GM21529 (cell line): ENCODE results near the gene DHRS1.
"Not testable (repeated sequence)": the region's sequence is repeated elsewhere in the genome, so short reads cannot be mapped to it uniquely, and the experiment has no call there.

Source experiments
- ATAC-seq: cut with Tn5 transposase; IDR thresholded peaks from one replicate; pipeline ENCODE4 v1.9.1; 2021; ENCODE audit not compliant: unreplicated experiment

DHRS1 gene

DNA sequence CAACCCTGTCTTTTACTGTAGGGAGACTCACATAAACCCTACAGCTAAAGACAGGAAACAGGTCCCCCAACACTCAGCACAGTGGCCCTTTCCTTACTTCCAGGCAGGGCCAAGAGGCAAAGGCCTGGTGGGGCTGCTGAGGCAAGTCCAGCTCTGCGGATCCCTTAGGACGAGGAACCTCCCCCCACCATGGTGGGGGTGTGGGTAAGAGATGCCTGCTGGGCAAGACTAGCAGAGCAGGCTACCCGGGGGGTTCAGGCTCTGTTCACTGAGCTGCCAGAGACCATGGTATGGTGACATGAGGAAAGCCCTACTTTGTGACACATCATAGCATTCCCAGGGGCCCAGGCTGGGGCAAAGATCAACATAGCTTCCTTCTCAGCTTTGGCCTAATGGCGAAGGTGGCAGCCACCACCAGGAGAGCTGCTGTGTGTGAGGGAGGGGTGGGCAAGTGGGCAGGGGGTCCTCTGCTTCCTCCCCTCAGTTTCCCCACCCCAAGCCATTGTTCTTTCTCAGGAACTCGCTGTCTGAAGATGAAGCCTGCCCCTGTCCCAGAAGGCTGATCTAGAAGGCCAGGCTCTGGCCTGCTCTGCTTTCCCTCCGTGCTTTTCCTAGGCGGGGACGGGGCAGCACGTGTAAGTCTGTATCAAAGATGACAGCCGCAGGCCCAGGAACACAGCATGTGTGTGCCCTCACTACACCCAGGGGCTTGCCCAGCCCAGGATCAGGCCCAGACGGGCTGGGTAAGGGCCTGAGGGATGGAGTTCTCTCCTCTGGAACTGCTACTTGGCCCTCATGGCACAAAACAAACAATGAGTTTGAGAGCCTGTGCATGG lies 47.1 kb downstream of the DHRS1 start:
- ATAC-seq = no peak

DNA sequence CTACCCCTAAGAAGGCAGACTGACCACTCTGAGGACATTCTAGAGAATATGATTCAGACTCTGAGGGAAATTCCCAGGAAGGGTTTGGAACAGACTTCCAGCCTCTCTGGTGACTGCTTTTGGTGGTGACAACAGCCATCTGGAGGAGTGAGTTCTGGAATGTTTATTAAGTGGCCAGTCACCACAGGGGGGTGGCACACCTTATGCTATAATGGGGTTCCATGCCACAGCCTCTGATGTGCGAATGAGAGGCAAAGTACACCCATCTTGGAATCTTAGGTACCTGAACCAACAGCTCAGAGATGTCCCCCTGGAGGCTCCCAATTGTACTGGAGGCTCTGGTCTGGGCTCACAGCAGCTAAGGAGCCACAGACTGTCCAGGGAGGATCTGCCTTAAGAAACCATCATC lies 47.7 kb downstream of the DHRS1 start:
- ATAC-seq = no peak

GRCh38 chr14:24250354-24250753 lies 49.2 kb downstream of the DHRS1 start:
- no peak for ATAC-seq

DNA sequence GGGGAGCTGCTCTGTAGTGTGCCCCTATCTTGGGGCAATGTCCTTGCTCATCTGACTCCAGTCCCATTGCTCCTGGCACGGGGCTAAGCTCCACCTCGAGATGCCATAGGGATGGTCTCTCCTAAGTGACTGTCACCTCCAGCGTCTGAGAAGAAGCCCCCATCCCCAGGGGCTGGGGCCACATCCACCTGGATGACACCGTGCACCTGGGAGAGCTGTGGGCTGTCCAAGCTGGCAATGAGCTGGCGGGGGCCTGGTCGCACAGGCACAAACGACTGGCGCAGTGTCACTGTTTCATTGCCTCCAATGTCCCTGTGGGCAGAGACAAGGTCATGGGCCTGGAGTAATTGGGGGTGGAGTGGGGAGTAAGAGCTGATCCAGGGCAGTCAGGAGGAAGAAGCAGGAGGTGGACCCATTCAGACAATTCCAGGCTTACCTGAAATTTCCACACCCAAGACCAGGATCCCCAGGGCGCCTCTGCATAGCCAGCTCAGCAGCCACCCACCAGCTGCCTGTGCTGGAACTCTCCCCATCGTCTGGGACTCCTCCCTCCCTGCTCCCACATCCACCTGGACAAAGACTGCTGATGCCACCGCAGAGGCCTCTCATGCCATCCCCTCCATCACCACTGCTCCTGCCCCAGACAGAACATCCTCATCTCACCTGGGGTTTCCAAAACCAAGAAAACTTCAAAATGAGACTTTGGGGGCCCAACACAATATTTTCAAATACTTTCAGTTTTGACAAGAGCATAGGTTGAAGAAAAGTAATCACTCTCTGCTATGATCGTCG lies 50.2 kb downstream of the DHRS1 start:
- ATAC-seq = no peak

- ATAC-seq = no peak
Measured at GRCh38 chr14:24247422-24247821, 52.2 kb downstream of the DHRS1 start.

DNA sequence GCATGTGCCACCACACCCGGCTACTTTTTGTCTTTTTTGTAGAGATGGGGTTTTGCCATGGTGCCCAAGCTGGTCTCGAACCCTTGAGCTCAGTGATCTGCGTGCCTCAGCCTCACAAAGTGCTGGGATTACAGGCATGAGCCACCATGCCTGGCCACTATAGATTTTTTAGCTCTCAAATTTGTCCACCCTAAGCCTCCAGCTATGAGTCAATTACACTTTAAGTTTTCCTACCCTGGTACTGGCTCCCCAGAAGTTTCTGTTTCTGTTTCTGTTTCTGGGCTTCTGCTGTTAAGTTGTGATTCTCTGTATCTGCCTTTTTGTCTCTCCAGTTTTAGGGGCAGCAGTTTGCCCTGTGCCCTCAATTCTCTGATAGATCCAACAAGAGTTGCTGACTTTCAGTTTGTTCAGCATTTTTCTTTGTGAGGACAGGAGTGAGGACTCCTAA lies 52.8 kb downstream of the DHRS1 start:
- ATAC-seq = no peak

GRCh38 chr14:24245350-24245749 lies 54.2 kb downstream of the DHRS1 start:
- ATAC-seq = not testable (repeated sequence)

DNA sequence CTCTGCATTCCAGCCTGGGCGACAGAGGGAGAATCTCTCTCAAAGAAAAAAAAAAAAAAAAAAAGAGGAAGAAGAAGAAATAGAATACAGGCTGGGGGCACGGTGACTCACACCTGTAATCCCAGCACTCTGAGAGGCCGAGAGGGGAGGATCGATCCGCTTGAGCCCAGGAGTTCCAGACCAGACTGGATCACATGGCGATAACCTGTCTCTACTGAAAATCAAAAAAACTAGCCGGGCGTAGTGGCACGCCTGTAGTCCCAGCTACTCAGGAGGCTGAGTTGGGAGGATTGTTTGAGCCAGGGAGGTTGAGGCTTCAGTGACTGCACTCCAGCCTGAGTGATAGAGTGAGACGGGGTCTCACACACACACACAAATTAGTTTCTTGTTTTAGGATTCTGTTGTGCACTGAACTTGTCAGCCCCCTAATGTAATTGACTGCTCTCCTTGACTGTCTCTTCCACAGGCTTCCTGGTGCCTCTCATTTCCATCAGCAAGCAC lies 56.2 kb downstream of the DHRS1 start:
- no peak for ATAC-seq

DNA sequence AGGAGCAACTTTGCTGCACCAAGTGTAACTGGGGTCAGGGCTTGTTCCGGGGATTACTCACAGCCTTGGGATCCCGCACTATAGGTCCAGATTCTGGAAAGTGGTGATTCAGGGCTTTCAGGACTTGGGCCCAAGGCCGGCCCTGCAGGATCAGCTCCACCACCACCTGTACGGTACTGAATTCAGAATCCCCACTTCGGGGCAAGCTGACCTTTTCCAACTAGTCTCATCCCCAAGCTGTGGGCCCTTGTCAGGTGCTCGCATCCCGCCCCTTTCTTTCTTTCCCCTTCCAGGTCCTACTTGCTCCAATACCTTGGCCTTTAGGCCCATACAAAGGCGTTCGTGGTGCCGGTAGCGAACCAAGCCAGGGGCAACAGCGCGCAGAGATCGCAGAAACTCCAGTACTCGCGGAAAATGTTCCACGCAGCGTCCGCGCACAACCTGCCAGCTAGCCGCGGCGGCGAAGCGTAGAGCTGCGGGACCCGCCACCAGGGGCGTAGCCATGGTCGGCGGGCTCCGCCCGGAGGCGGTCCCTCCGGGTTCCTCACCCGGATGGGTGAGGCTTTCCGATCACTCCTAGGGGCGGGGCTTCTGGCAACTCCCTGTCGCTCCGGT lies 57.6 kb downstream of the DHRS1 start:
- ATAC-seq = peak; percentile 76
